Omental fat pad (tissue), 4 donors: Measurements from ENCODE around the gene LRFN2. TPM values are rescaled to one million over a fixed set of nuclear protein-coding genes. Genes with fewer than 3 reads are reported as not detected.

Source experiments
- ATAC-seq: fragments of 150-250 bp; one replicate; pipeline ENCODE4 v1.9.1; 2016; ENCODE audit warnings: mild to moderate bottlenecking, moderate library complexity; ENCODE audit not compliant: low FRiP score
- DNase-seq: peaks from one replicate; pipeline ENCODE4 v3.0.0-alpha.2; 2019; ENCODE audit warnings: low spot score
- total RNA-seq, 4 donors: library from RNA; depleted of rRNA; stranded (reverse); fragments of >200 nt; gene quantifications; one replicate each; pipeline ENCODE4 v1.1.0, GENCODE V29; 2016
- TF ChIP-seq, protein P1 (sequence below), 3 donors: fragments of 450-650 bp; IDR thresholded peaks; one replicate each; pipeline ENCODE4 v1.5.1; 2016 to 2017; ENCODE audit warnings: antibody characterized with exemption in 3 of 3, mild to moderate bottlenecking in 3 of 3, moderate library complexity in 2 of 3

LRFN2 gene
- total RNA-seq, 4 donors from 2014 or later = not detected

DNA sequence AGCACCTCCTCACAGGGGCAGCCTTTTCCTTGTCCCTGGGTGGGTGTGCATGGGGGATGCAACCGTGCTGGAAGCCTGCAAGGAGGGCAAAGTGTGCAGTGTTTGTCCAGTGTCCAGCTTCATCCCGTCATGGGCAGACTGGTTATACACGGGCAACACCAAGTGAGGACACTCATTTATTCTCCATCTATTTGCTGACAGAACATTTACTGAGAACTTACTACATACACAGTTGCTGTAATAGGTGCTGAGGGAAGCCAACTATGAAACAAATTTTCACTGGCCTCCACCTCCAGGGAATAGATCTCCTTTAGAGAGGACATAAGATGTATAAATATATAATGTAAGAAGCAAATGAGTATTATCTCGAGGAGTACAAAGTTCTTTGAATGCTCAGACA, 136.7 kb downstream of the LRFN2 start:
- ATAC-seq = no peak
- TF ChIP-seq, protein P1, sequence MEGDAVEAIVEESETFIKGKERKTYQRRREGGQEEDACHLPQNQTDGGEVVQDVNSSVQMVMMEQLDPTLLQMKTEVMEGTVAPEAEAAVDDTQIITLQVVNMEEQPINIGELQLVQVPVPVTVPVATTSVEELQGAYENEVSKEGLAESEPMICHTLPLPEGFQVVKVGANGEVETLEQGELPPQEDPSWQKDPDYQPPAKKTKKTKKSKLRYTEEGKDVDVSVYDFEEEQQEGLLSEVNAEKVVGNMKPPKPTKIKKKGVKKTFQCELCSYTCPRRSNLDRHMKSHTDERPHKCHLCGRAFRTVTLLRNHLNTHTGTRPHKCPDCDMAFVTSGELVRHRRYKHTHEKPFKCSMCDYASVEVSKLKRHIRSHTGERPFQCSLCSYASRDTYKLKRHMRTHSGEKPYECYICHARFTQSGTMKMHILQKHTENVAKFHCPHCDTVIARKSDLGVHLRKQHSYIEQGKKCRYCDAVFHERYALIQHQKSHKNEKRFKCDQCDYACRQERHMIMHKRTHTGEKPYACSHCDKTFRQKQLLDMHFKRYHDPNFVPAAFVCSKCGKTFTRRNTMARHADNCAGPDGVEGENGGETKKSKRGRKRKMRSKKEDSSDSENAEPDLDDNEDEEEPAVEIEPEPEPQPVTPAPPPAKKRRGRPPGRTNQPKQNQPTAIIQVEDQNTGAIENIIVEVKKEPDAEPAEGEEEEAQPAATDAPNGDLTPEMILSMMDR (IDR thresholded peaks at IDR 0.05) = no peak
- DNase-seq = no peak

DNA sequence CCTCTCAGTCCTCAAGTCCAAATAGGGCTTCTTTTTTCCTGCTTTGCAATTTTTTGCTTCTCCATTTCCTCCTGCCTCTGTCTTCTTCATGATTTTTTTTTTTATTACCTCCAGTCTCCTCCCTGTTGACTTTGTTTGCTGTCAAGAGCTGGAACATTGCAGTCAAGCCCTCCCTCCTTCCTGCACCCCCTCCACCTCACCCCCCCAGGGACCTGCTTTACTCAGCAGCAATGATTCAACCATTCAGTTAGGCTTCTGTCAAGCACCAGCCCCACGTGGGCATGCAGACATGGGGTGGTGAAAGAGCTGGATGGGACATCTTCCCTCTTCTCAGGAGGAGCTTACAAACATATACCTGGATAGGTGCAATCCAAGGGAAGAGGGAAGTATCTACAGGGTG, 142.4 kb downstream of the LRFN2 start:
- ATAC-seq = no peak
- TF ChIP-seq, protein P1 (IDR thresholded peaks at IDR 0.05) = no peak
- DNase-seq = no peak

DNA sequence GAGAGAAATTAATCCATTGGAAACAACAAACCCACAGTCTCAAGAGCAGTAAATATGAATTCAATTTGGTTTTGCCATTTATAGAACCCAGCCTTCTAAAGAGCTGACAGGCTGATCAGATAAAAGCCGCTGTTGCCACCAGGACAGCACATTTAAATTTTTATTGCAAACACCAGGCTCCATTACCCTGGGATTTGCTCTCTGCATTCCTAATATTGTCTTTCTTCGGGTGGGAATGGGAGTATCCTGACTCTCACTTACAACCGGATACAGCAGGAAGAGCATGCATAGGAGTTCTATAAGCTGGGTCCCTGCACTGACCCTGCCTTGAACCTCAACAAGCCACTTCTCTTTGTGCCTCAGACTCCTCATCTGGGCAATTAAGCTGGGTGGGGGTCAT, 142.9 kb downstream of the LRFN2 start:
- DNase-seq = no peak
- TF ChIP-seq, protein P1 (IDR thresholded peaks at IDR 0.05) = no peak

DNA sequence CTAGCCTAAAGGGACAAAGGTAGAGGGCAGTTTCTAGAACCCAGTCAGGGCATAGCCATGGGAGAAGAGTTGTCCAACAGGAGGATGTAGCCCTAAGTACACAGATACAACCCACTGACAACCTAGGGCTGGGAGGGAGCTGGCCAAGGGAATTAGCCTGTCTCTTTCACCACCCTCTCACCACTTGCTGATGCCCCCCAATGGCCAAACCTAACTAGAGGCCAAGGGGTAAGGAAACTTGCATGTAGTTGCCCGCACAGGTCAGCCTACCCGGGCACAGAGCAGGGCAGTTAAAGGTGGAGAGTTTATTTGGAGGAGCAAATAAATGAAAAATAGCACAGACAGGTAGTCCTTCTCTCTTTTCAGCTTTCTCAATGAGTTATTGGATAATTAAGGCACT, 143.3 kb downstream of the LRFN2 start:
- ATAC-seq = no peak
- TF ChIP-seq, protein P1 (IDR thresholded peaks at IDR 0.05) = no peak
- DNase-seq = no peak

More for the DNA sequence above, 142.9 kb downstream of the LRFN2 start:
- no peak for ATAC-seq

DNA sequence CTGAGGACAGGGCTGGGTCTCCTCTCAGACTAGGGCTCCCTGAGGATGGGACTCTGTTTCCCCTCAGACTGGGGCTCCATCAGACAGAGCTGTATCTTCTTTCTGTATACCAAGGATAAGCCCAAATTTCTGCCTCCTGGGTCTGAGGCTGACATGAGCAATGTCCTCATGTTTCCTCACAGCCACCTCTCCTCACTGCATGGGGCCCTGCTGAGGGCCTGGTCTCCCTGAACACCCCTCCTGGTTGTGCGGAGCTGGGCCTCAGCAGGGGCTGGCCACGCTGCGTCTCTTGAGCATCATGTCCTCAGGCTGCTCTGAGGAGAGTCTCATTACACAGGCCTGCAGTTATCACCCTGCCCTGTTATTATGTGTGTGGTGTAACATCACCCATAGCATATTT, 144.6 kb downstream of the LRFN2 start:
- no peak for DNase-seq
- no peak for ATAC-seq
- TF ChIP-seq, protein P1 (IDR thresholded peaks at IDR 0.05) = no peak

DNA sequence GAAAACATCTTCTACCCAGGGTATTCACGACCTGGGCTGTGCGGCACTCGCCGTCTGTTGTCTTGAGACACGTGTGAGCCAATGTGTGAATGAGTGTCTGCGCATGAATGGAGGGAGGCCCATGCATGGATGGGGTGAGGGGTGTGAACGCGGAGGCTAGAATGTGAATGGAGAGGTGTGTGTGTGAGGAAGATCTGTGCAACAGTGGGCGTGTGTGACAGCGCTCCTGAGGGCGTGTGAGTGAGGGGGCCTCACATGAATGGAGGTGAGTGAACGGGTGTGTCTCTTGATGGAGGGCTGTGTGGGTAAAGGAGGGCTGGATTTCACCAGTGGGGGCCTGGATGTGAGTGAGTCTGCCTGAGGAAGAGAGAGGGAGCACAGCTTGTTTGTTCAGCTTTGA, 146.0 kb downstream of the LRFN2 start:
- TF ChIP-seq, protein P1 (IDR thresholded peaks at IDR 0.05) = no peak
- DNase-seq (no peak), ATAC-seq (no peak)

DNA sequence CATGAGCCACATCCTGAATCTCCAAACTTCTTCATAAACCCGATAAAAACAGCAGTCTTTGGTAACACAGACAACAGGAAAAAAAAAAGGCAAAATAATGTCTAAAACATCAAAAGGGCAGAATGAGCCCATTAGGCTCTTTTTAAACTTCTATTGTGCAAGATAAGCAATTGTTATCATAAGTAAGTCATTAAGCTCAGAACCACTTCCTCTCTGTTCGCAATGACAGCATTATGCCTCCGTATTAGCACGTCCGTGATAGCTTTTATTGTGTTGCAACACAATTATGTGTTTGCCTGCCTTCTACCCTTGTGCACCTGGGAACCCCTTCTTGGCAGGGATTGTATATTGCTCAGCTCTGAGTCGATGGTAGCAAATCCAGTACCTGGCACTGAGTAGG, 147.1 kb downstream of the LRFN2 start:
- DNase-seq (no peak), ATAC-seq (no peak)
- TF ChIP-seq, protein P1 (IDR thresholded peaks at IDR 0.05) = no peak
